LNCAP (cell line): Measurements from ENCODE around the gene GABBR2.

ENCODE experiments used
- TF ChIP-seq, protein P1 (sequence below): fragments of 450-650 bp; IDR thresholded peaks from 2 replicates; pipeline ENCODE4 v1.5.1; 2017; ENCODE audit warnings: mild to moderate bottlenecking

Gene GABBR2

DNA sequence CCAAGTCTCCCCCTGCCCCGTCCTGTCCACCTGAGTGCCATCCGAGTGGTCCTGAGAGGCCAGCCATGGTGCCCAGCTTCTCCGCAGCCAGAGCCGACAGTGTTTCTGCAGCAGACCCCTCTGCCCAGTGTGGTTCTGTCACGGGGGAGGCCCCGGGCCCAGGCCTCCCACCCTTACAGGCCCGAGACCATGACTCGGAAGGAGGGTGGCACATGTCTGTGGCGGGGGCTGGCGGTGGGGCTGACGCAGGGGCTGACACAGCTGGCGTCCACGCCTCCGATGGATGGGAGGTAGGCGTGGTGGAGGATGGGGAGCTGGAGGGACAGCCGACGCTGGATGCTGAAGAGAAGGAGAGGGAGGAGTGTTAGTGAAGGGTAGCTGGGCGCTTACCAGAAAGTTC, 418.3 kb downstream of the GABBR2 start:
- TF ChIP-seq, protein P1, sequence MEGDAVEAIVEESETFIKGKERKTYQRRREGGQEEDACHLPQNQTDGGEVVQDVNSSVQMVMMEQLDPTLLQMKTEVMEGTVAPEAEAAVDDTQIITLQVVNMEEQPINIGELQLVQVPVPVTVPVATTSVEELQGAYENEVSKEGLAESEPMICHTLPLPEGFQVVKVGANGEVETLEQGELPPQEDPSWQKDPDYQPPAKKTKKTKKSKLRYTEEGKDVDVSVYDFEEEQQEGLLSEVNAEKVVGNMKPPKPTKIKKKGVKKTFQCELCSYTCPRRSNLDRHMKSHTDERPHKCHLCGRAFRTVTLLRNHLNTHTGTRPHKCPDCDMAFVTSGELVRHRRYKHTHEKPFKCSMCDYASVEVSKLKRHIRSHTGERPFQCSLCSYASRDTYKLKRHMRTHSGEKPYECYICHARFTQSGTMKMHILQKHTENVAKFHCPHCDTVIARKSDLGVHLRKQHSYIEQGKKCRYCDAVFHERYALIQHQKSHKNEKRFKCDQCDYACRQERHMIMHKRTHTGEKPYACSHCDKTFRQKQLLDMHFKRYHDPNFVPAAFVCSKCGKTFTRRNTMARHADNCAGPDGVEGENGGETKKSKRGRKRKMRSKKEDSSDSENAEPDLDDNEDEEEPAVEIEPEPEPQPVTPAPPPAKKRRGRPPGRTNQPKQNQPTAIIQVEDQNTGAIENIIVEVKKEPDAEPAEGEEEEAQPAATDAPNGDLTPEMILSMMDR: no peak

DNA sequence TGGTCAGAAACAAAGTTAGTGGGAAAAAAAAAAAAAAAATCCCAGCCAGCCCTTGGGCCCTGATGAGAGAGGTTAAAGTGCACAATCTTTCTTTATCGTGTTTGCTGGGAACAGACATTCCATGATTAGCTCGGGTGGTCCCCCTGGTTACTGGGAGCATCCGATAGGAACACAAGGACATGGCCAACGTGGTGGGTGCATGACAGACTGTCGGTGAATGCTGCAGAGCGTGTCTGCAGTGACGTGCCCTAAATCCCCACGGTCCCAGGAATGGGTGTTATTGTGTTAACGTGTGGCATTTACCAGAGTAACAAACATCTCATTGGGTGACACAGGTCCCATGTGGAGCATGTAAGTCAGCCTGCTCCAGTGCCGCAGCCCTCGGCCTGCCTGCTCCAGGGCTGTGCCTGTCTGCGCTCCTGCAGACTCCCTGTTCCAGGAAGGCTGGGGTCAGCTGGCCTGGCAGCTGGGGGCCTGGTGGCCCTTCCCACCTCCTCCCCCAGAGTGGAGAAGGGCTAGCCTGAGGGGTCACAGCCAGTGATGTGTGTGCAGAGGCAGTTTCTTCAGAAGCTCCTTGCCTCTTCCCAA, 419.0 kb downstream of the GABBR2 start:
- TF ChIP-seq, protein P1: no peak

DNA sequence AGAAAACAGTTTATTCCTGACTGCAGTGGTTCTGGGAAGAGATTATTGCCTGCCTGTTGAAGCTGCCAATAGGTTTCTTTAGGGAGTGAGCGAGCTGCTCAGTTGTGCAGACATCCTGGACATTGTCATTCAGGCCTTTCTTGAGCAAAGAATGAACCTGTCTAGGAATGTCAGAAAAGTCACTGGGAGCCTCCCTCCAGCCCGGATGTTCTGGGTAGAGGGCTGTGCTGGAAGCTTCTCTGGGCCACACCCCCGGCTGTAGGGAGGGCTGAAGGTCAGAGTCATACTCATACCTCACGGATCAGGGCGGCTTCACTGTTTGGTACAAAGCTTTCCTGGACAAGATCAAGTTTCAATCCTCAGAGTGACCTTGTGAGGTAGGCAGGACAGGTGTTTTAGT, 419.9 kb downstream of the GABBR2 start:
- TF ChIP-seq, protein P1: no peak

DNA sequence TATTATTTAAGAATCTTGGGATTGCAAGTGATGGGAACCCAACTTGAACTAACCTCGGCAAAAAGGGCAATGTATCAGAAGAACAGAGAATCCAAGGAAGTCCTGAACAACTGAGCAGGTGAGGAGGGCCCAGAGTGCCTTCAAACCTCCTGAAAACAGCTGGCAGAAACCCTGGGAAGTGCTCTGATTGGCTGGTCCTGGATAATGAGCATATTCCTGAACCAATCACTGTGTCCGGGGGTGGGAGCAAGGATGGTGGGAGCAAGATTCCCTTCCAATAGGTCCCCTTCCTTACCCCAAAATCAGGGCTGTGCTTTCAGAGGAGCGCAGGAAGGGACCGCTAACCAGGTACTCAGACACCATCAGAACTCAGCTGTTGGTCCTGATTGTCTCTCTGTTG, 421.4 kb downstream of the GABBR2 start:
- TF ChIP-seq, protein P1: no peak

DNA sequence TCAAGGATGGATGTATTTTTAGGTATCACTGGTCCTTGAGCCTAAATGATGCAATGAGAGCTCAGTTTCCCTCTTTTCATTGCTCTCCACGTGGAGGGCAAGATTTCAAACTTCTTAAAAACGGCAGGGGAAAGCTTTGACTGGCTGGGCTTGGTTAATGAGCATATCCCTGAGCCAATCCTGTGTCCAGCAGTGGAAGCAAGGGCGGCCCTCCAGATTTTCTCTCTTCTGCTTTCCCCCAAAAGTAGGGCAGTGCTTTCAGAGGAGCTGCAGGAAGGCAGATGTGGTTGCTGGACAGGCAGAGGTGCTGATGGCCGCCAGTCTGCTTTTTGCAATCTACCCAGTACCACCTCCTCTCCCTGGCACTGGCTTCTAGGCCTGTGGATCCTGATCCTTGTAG, 423.3 kb downstream of the GABBR2 start:
- TF ChIP-seq, protein P1: no peak

DNA sequence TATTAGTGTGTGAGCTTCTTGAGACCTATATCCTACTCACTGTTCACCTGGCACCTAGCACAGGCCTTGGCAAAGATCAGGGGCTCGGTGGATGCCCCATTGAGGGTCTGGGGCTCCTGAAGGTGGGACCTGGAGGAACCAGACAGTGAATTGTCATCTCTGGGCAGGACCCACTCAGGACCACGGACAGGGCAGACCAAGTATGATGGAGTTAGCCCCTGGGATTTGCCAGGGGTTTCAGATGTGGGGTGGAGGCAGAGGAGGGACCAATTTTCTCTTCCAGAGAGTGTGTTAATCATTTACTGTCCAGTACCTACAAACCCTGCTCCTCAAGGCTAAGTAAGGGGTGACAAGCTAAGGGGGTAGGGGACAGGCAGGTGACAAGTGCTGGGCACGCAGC, 424.0 kb downstream of the GABBR2 start:
- TF ChIP-seq, protein P1: no peak

DNA sequence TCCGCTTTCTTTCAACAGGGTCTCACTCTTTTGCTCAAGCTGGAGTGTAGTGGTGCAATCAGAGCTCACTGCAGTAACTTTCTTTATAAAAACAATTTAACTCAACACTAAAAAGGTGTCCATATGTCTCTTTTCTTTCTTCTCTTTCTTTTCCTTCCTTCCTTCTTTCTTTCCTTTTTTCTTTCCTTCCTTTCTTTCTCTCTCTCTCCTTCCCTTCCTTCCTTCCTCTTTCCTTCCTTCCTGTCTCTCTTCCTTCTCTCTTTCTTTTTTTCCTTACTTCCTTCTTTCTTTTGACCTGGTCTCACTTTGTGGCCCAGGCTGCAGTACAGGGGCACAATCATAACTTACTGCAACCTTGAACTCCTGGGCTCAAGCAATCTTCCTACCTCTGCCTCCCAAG, 427.5 kb downstream of the GABBR2 start:
- TF ChIP-seq, protein P1: no peak

DNA sequence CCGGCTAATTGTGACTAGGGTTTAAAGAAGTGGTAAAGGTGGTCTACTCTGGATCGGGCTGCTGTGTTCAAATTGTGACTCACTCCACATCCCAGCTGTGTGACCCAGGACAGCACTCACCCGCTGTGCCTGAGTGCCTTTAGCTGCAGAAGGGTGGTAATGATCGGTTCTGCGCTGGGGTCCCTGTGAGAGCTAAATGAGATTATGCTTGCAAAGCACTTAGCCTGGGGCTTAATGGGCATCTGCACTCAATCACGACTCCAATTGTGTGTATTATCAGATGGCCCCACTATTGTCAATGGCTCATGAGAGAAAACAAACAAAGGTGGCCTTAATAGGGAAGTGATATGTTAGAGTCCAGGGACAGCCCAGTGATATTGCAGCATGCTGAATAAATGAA, 428.2 kb downstream of the GABBR2 start:
- TF ChIP-seq, protein P1: no peak
